ENCODE data around the gene EXOC6B.

EXOC6B gene

GRCh38 chr2:72454189-72454588 is 371.6 kb downstream of the EXOC6B start:
- no peak overlapping the region for H2AFZ ChIP-seq (ENCODE audit: low read depth, low read length)
- H3K36me3 ChIP-seq (ENCODE audit: insufficient read depth, low read length) = no peaks in the 10 kb centered on the region

GRCh38 chr2:72442270-72442669 is 383.6 kb downstream of the EXOC6B start:
- H3K79me2 ChIP-seq (ENCODE audit: insufficient read depth, low read length) = no peaks in the 10 kb centered on the region
- H2AFZ ChIP-seq (ENCODE audit: low read depth, low read length) = no peak overlapping the region
- no peak overlapping the region for H3K27ac ChIP-seq (ENCODE audit: low read length)
- no peaks in the 10 kb centered on the region for H4K20me1 ChIP-seq (ENCODE audit: insufficient read depth, low read length)
- H3K36me3 ChIP-seq (ENCODE audit: insufficient read depth, low read length) = no peaks in the 10 kb centered on the region
- no peak overlapping the region for H3K9ac ChIP-seq (ENCODE audit: low read depth, low read length)
- H3K9me3 ChIP-seq (ENCODE audit: insufficient read depth, low read length, severe bottlenecking) = no peaks in the 10 kb centered on the region
- H3K27me3 ChIP-seq (ENCODE audit: insufficient read depth, low read length, poor library complexity) = no peaks in the 10 kb centered on the region
- ATAC-seq (ENCODE audit: insufficient read depth, low read depth) (no peak), DNase-seq (no peak)
- no peak overlapping the region for H3K4me2 ChIP-seq (ENCODE audit: insufficient read depth, low read length)
- H3K4me1 ChIP-seq (ENCODE audit: insufficient read depth, low read length) = no peaks in the 10 kb centered on the region
- no peak for TF ChIP-seq EZH2 (IDR thresholded peaks at IDR 0.05; ENCODE audit: borderline replicate concordance, low read depth, low read length, severe bottlenecking)
- TF ChIP-seq, protein P1, sequence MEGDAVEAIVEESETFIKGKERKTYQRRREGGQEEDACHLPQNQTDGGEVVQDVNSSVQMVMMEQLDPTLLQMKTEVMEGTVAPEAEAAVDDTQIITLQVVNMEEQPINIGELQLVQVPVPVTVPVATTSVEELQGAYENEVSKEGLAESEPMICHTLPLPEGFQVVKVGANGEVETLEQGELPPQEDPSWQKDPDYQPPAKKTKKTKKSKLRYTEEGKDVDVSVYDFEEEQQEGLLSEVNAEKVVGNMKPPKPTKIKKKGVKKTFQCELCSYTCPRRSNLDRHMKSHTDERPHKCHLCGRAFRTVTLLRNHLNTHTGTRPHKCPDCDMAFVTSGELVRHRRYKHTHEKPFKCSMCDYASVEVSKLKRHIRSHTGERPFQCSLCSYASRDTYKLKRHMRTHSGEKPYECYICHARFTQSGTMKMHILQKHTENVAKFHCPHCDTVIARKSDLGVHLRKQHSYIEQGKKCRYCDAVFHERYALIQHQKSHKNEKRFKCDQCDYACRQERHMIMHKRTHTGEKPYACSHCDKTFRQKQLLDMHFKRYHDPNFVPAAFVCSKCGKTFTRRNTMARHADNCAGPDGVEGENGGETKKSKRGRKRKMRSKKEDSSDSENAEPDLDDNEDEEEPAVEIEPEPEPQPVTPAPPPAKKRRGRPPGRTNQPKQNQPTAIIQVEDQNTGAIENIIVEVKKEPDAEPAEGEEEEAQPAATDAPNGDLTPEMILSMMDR (IDR thresholded peaks at IDR 0.05; ENCODE audit: borderline replicate concordance, extremely low read depth, low read length, poor library complexity, severe bottlenecking) = no peak
- H3K4me3 ChIP-seq (ENCODE audit: low read depth in 1 of 2, low read length in 2 of 2) = no peak overlapping the region

More at GRCh38 chr2:72454189-72454588, 371.6 kb downstream of the EXOC6B start:
- Histone ChIP-seq H3K4me2 (ENCODE audit: insufficient read depth, low read length) (no peak overlapping the region), H3K27ac (ENCODE audit: low read length) (no peak overlapping the region), H3K9me3 (ENCODE audit: insufficient read depth, low read length, severe bottlenecking) (no peaks in the 10 kb centered on the region), H3K27me3 (ENCODE audit: insufficient read depth, low read length, poor library complexity) (no peaks in the 10 kb centered on the region), H3K4me3 (ENCODE audit: low read depth in 1 of 2, low read length in 2 of 2) (no peak overlapping the region), H3K4me1 (ENCODE audit: insufficient read depth, low read length) (no peaks in the 10 kb centered on the region), H3K9ac (ENCODE audit: low read depth, low read length) (no peak overlapping the region), H4K20me1 (ENCODE audit: insufficient read depth, low read length) (no peaks in the 10 kb centered on the region), H3K79me2 (ENCODE audit: insufficient read depth, low read length) (no peaks in the 10 kb centered on the region)
- TF ChIP-seq, protein P1 (IDR thresholded peaks at IDR 0.05; ENCODE audit: borderline replicate concordance, extremely low read depth, low read length, poor library complexity, severe bottlenecking) = no peak
- no peak for TF ChIP-seq EZH2 (IDR thresholded peaks at IDR 0.05; ENCODE audit: borderline replicate concordance, low read depth, low read length, severe bottlenecking)
- no peak for ATAC-seq (ENCODE audit: insufficient read depth, low read depth)
- DNase-seq = no peak

DNA sequence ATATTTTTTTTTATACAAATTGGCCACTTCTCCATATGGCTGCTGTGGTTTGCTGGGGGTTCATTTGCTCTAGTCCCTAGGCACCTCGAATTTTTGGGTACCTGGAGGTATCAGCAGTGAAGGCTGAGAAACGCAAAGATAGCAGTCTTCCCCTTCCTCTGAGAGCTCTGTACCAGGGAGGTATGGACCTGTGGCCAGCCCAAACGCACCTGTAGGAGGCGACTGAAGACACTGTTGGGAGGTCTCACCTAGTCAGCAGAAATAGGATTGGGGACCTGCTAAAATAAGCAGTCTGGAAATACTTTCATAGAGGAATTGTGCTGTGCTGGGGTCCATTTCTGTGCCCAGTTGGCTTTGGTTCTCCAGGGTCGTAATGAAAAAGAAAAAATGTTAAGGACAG is 385.9 kb downstream of the EXOC6B start:
- Histone ChIP-seq H3K27me3 (ENCODE audit: insufficient read depth, low read length, poor library complexity) (no peaks in the 10 kb centered on the region), H3K4me3 (ENCODE audit: low read depth in 1 of 2, low read length in 2 of 2) (no peak overlapping the region), H3K79me2 (ENCODE audit: insufficient read depth, low read length) (no peaks in the 10 kb centered on the region), H2AFZ (ENCODE audit: low read depth, low read length) (no peak overlapping the region), H3K27ac (ENCODE audit: low read length) (no peak overlapping the region), H3K4me2 (ENCODE audit: insufficient read depth, low read length) (no peak overlapping the region), H4K20me1 (ENCODE audit: insufficient read depth, low read length) (no peaks in the 10 kb centered on the region), H3K36me3 (ENCODE audit: insufficient read depth, low read length) (no peaks in the 10 kb centered on the region), H3K9me3 (ENCODE audit: insufficient read depth, low read length, severe bottlenecking) (no peaks in the 10 kb centered on the region), H3K9ac (ENCODE audit: low read depth, low read length) (no peak overlapping the region), H3K4me1 (ENCODE audit: insufficient read depth, low read length) (no peaks in the 10 kb centered on the region)
- no peak for DNase-seq
- no peak for ATAC-seq (ENCODE audit: insufficient read depth, low read depth)
- TF ChIP-seq, protein P1 (IDR thresholded peaks at IDR 0.05; ENCODE audit: borderline replicate concordance, extremely low read depth, low read length, poor library complexity, severe bottlenecking) = no peak
- no peak for TF ChIP-seq EZH2 (IDR thresholded peaks at IDR 0.05; ENCODE audit: borderline replicate concordance, low read depth, low read length, severe bottlenecking)

DNA sequence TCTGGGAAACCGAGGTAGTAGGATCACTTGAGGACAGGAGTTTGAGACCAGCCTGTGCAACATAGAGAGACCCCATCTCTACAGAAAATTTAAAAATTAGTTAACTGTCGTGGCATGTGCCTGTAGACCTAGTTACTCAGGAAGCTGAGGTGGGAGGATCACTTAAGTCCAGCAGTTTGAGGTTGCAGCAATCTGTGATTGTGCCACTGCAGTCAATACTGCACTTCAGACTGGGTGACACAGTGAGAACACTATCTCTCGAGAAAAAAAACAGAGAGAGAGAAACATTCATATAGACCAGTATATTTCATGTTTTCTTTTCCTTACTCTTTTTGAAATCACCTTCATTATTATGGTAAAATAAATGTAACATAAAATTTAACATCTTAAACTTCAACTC is 387.5 kb downstream of the EXOC6B start:
- no peaks in the 10 kb centered on the region for H3K4me1 ChIP-seq (ENCODE audit: insufficient read depth, low read length)
- no peak overlapping the region for H3K27ac ChIP-seq (ENCODE audit: low read length)
- no peak overlapping the region for H3K9ac ChIP-seq (ENCODE audit: low read depth, low read length)
- TF ChIP-seq, protein P1 (IDR thresholded peaks at IDR 0.05; ENCODE audit: borderline replicate concordance, extremely low read depth, low read length, poor library complexity, severe bottlenecking) = no peak
- no peak for TF ChIP-seq EZH2 (IDR thresholded peaks at IDR 0.05; ENCODE audit: borderline replicate concordance, low read depth, low read length, severe bottlenecking)
- H3K79me2 ChIP-seq (ENCODE audit: insufficient read depth, low read length) = no peaks in the 10 kb centered on the region
- no peaks in the 10 kb centered on the region for H3K9me3 ChIP-seq (ENCODE audit: insufficient read depth, low read length, severe bottlenecking)
- H3K4me2 ChIP-seq (ENCODE audit: insufficient read depth, low read length) = no peak overlapping the region
- no peak overlapping the region for H3K4me3 ChIP-seq (ENCODE audit: low read depth in 1 of 2, low read length in 2 of 2)
- no peaks in the 10 kb centered on the region for H3K36me3 ChIP-seq (ENCODE audit: insufficient read depth, low read length)
- no peak for DNase-seq
- no peaks in the 10 kb centered on the region for H4K20me1 ChIP-seq (ENCODE audit: insufficient read depth, low read length)
- no peak for ATAC-seq (ENCODE audit: insufficient read depth, low read depth)
- no peak overlapping the region for H2AFZ ChIP-seq (ENCODE audit: low read depth, low read length)
- no peaks in the 10 kb centered on the region for H3K27me3 ChIP-seq (ENCODE audit: insufficient read depth, low read length, poor library complexity)
